ENCODE data around the gene ATP9B. TPM values are rescaled to one million over a fixed set of nuclear protein-coding genes. Genes with fewer than 3 reads are reported as not detected.

Gene ATP9B
- total RNA-seq, 1 donor from 2014 or later, result 45.3 TPM

DNA sequence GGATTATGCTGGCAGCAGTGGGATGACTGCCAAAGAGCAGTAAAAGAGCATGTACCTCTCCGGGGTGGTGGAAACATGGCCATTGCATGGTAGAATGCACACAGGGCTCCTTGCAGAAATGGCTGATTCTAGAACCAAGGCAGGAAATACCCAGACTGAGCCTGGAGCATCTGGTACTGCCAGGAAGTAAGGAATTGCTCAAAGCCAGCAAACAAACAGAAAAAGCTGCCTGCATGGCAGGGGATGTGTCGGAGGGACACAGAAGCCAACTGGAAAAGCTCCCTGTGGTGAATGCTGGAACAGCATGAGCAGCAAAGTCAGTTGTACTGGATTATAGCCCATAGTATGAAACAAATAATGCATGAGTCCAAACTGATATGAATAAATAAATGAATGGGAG lies 248.5 kb downstream of the ATP9B start:
- peaks cover 4% of the 10 kb centered on the region for H3K9me3 Mint-ChIP-seq (ENCODE audit: low read depth)
- no peak overlapping the region for H3K27ac Mint-ChIP-seq
- TF ChIP-seq, protein P1, sequence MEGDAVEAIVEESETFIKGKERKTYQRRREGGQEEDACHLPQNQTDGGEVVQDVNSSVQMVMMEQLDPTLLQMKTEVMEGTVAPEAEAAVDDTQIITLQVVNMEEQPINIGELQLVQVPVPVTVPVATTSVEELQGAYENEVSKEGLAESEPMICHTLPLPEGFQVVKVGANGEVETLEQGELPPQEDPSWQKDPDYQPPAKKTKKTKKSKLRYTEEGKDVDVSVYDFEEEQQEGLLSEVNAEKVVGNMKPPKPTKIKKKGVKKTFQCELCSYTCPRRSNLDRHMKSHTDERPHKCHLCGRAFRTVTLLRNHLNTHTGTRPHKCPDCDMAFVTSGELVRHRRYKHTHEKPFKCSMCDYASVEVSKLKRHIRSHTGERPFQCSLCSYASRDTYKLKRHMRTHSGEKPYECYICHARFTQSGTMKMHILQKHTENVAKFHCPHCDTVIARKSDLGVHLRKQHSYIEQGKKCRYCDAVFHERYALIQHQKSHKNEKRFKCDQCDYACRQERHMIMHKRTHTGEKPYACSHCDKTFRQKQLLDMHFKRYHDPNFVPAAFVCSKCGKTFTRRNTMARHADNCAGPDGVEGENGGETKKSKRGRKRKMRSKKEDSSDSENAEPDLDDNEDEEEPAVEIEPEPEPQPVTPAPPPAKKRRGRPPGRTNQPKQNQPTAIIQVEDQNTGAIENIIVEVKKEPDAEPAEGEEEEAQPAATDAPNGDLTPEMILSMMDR (IDR thresholded peaks at IDR 0.05; ENCODE audit: unreplicated experiment), result no peak
- peaks cover 15% of the 10 kb centered on the region for H3K36me3 Mint-ChIP-seq (ENCODE audit: insufficient read depth)
- DNase-seq (ENCODE audit: low spot score, unreplicated experiment), result no peak
- H3K27me3 Mint-ChIP-seq, result no peaks in the 10 kb centered on the region
- no peak overlapping the region for H3K4me3 Mint-ChIP-seq (ENCODE audit: low read depth)
- H3K4me1 Mint-ChIP-seq (ENCODE audit: low read depth), result peaks cover 10% of the 10 kb centered on the region

GRCh38 chr18:79318142-79318673 lies 249.0 kb downstream of the ATP9B start:
- H3K9me3 Mint-ChIP-seq (ENCODE audit: low read depth), result peaks cover 4% of the 10 kb centered on the region
- no peak overlapping the region for H3K27ac Mint-ChIP-seq

GRCh38 chr18:79320216-79320850 lies 251.1 kb downstream of the ATP9B start:
- Mint-ChIP-seq H3K27me3 (no peaks in the 10 kb centered on the region), H3K4me3 (ENCODE audit: low read depth) (no peak overlapping the region), H3K36me3 (ENCODE audit: insufficient read depth) (peaks cover 20% of the 10 kb centered on the region), H3K4me1 (ENCODE audit: low read depth) (peaks cover 4% of the 10 kb centered on the region), H3K9me3 (ENCODE audit: low read depth) (peaks cover 4% of the 10 kb centered on the region), H3K27ac (no peak overlapping the region)
- DNase-seq (ENCODE audit: low spot score, unreplicated experiment), result no peak
- TF ChIP-seq, protein P1 (IDR thresholded peaks at IDR 0.05; ENCODE audit: unreplicated experiment), result no peak

More at GRCh38 chr18:79318142-79318673, 249.0 kb downstream of the ATP9B start:
- no peak for DNase-seq (ENCODE audit: low spot score, unreplicated experiment)
- TF ChIP-seq, protein P1 (IDR thresholded peaks at IDR 0.05; ENCODE audit: unreplicated experiment), result no peak
- peaks cover 10% of the 10 kb centered on the region for H3K4me1 Mint-ChIP-seq (ENCODE audit: low read depth)
- no peak overlapping the region for H3K4me3 Mint-ChIP-seq (ENCODE audit: low read depth)
- peaks cover 15% of the 10 kb centered on the region for H3K36me3 Mint-ChIP-seq (ENCODE audit: insufficient read depth)
- no peaks in the 10 kb centered on the region for H3K27me3 Mint-ChIP-seq

DNA sequence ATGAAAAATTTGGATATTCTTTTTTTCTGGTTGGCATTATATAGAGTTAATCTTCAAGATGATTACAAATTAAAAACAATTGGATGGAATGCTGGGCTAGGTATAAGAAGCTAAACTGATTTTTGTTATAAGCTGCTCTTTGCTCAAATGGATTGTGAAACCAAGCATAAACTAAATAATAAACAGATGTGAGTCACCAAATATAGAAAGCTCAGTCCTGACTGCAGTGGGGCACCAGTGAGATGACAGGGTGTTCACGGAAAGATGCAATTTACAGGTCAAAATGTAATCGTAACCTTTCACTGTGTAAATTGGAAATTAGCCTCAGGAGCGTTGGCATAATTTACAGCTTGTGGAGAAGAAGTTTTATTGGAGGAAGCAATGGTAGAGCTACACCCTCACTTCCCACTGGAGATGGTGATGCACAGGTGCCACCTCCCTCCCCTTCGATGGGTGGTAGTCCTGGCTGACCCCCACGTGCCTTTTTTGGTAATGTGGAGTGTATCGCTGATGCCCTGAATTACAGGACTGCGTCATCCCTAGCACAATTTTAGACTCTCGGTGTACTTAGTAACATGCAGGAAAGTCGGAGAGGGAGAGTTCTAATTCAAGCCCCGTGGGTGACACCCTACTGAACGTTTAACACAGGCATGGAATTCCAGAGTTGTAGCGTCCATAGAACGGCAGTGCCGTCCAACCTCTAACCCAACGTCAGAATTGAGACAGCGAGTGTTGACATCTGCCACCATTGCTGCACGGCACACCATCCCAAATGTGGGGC lies 252.6 kb downstream of the ATP9B start:
- no peaks in the 10 kb centered on the region for H3K4me1 Mint-ChIP-seq (ENCODE audit: low read depth)
- H3K27me3 Mint-ChIP-seq, result no peaks in the 10 kb centered on the region
- TF ChIP-seq, protein P1 (IDR thresholded peaks at IDR 0.05; ENCODE audit: unreplicated experiment), result no peak
- H3K9me3 Mint-ChIP-seq (ENCODE audit: low read depth), result no peaks in the 10 kb centered on the region
- no peak for DNase-seq (ENCODE audit: low spot score, unreplicated experiment)
- peaks cover 13% of the 10 kb centered on the region for H3K36me3 Mint-ChIP-seq (ENCODE audit: insufficient read depth)
- H3K4me3 Mint-ChIP-seq (ENCODE audit: low read depth), result no peak overlapping the region
- H3K27ac Mint-ChIP-seq, result no peak overlapping the region

- DNase-seq (ENCODE audit: low spot score, unreplicated experiment), result no peak
- no peaks in the 10 kb centered on the region for H3K27me3 Mint-ChIP-seq
- no peaks in the 10 kb centered on the region for H3K4me1 Mint-ChIP-seq (ENCODE audit: low read depth)
- TF ChIP-seq, protein P1 (IDR thresholded peaks at IDR 0.05; ENCODE audit: unreplicated experiment), result no peak
- no peak overlapping the region for H3K27ac Mint-ChIP-seq
- peaks cover 16% of the 10 kb centered on the region for H3K36me3 Mint-ChIP-seq (ENCODE audit: insufficient read depth)
- no peak overlapping the region for H3K4me3 Mint-ChIP-seq (ENCODE audit: low read depth)
- peaks cover 4% of the 10 kb centered on the region for H3K9me3 Mint-ChIP-seq (ENCODE audit: low read depth)
Observed at GRCh38 chr18:79322441-79322840, 253.2 kb downstream of the ATP9B start.

All from progenitor cell of endocrine pancreas (in vitro differentiated cells).